PC-9 (cell line): Measurements from ENCODE around the gene CCDC85C.

Experiments used
- EZH2 ChIP-seq: fragments of 200-600 bp; sonication (generic); IDR thresholded peaks from 2 replicates; pipeline ENCODE4 v1.8.0; 2017; ENCODE audit warnings: antibody characterized with exemption, low read depth
- TF ChIP-seq, protein P1 (sequence below): fragments of 200-600 bp; sonication (generic); conservative IDR thresholded peaks from 2 replicates; pipeline ENCODE4 v1.6.1; 2017; ENCODE audit warnings: mixed run types, antibody characterized with exemption, mild to moderate bottlenecking, moderate library complexity

DNA sequence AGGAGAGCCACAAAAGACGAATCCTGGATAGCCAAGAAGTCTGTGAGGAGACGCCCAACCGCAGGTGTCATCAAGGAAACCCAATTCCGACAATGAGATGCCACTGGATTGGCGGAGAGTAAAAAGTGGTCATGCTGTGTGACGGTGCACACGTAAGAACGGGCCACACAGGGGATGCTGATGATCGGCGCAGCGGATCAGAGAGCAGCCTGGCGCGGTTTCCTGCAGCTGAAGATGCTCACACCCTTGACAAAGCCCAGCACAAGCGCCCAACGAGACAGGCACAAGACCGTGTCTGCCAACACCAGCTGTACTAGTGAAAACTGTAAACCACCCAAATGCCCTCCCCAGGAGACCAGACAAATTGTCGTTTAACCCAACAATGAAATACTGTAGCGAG is 55.8 kb downstream of the CCDC85C start:
- TF ChIP-seq, protein P1, sequence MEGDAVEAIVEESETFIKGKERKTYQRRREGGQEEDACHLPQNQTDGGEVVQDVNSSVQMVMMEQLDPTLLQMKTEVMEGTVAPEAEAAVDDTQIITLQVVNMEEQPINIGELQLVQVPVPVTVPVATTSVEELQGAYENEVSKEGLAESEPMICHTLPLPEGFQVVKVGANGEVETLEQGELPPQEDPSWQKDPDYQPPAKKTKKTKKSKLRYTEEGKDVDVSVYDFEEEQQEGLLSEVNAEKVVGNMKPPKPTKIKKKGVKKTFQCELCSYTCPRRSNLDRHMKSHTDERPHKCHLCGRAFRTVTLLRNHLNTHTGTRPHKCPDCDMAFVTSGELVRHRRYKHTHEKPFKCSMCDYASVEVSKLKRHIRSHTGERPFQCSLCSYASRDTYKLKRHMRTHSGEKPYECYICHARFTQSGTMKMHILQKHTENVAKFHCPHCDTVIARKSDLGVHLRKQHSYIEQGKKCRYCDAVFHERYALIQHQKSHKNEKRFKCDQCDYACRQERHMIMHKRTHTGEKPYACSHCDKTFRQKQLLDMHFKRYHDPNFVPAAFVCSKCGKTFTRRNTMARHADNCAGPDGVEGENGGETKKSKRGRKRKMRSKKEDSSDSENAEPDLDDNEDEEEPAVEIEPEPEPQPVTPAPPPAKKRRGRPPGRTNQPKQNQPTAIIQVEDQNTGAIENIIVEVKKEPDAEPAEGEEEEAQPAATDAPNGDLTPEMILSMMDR = no peak
- TF ChIP-seq EZH2 = no peak
